ENCODE results near the gene NOL4L. TPM values are rescaled to one million over a fixed set of nuclear protein-coding genes. Genes with fewer than 3 reads are reported as not detected.

NOL4L gene
- polyA plus RNA-seq, 1 donor (not counting 4 experiments of a cell fraction or from before 2014, with no cell fraction given) = 1.0 TPM

DNA sequence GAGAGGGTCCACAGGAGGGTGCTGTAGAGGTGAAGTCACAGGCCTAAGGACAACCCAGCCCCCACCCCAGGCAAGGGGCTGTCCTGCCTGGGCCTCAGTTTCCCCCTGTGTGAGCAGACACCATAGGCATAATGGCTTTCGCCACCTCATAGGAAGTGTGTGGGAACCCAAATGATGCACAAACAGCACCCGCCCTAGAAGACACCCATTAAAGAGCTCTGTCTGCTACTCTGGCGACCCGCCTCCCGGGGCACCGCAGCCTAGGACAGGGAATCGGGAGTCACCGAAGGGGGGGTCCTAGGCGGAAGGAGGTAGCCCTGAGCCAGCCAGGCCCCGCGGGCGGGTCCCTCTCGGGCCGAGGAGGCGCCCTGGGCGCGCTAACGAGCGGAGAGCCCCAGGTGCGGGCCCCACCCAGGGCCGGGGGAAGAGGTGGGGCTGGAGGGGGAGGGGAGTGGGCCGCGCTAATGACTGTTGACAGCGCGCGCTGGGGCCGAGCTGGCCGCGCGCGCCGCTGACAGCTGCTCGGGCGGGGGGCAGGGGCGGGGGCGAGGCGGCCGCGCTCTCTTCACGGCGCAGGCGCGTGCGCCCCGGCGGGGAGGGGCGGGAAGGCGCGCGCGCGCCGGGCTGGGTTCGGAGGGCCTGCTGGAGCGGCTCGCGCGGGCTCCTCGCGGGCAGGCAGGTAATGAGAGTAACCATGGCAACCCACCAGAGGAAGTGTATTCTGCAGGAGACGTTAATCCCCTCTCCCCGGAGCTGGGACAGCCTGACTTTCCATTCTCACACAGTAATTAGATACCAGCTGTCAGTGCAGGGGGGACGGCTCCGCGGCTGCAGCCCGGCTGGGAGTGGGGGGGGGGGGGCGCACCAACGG, 48.9 kb downstream of the NOL4L start:
- no peaks in the 10 kb centered on the region for H3K36me3 ChIP-seq (ENCODE audit: control insufficient read depth in 2 of 2, extremely low read depth in 1 of 2, insufficient read depth in 2 of 2, low read length in 2 of 2)
- dilution Hi-C loops (cut with MboI; ENCODE audit: extremely low pct_ligation_motif_present, low sequenced_read_pairs) = no loop called here

DNA sequence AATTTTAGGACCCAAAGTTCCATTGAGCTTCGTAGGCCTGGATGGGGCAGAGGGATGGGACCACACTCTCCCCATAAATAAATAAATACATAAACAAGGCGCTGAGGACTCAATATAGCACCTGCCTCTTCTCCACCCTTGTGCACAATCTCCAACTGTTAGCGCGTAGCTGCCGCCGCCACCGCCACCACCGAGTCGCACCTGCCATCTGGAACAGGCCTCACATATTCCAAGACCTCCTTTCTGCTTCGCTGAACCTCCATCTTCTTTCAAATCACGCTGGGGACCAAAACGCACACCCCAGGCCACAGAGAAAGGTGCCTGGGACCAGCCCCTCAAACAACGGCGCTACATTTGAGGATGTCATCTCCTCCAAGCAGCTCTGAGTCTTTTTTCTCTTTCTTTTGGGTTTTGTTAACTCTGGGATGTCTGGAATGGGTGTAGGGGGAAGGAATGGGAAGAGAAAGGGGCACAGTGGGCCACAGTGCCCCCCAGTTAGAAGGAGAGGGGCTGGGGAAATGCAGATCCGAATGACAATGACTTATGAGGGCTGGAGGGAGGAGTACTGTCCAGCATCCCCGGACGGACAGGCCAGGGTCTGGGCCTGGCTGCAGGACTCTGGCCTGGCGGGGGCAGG, 49.7 kb downstream of the NOL4L start:
- H3K9ac ChIP-seq (ENCODE audit: control insufficient read depth, extremely low read depth, insufficient read depth, low read length) = no peak overlapping the region
- dilution Hi-C loops (cut with MboI; ENCODE audit: extremely low pct_ligation_motif_present, low sequenced_read_pairs) = no loop called here
- H3K9me3 ChIP-seq (ENCODE audit: control insufficient read depth, low read depth, low read length) = no peaks in the 10 kb centered on the region
- no peaks in the 10 kb centered on the region for H4K20me1 ChIP-seq (ENCODE audit: control insufficient read depth, extremely low read depth, insufficient read depth, low read length)
- no peaks in the 10 kb centered on the region for H3K9me1 ChIP-seq (ENCODE audit: control insufficient read depth, extremely low read depth, insufficient read depth, low read length)
- no peak overlapping the region for H3K4me2 ChIP-seq (ENCODE audit: control insufficient read depth, extremely low read depth, insufficient read depth, low read depth, low read length)
- no peak for TF ChIP-seq EZH2 (IDR thresholded peaks at IDR 0.05; ENCODE audit: low read length)
- TF ChIP-seq, protein P1, sequence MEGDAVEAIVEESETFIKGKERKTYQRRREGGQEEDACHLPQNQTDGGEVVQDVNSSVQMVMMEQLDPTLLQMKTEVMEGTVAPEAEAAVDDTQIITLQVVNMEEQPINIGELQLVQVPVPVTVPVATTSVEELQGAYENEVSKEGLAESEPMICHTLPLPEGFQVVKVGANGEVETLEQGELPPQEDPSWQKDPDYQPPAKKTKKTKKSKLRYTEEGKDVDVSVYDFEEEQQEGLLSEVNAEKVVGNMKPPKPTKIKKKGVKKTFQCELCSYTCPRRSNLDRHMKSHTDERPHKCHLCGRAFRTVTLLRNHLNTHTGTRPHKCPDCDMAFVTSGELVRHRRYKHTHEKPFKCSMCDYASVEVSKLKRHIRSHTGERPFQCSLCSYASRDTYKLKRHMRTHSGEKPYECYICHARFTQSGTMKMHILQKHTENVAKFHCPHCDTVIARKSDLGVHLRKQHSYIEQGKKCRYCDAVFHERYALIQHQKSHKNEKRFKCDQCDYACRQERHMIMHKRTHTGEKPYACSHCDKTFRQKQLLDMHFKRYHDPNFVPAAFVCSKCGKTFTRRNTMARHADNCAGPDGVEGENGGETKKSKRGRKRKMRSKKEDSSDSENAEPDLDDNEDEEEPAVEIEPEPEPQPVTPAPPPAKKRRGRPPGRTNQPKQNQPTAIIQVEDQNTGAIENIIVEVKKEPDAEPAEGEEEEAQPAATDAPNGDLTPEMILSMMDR (optimal IDR thresholded peaks at IDR 0.05 in 1 of 3, IDR thresholded peaks at IDR 0.05 in 1 of 3, conservative IDR thresholded peaks at IDR 0.05 in 1 of 3; ENCODE audit: extremely low read depth in 1 of 3, insufficient read depth in 2 of 3, low read length in 3 of 3) = no peak
- no peak overlapping the region for H2AFZ ChIP-seq (ENCODE audit: control insufficient read depth, low read length)
- DNase-seq (ENCODE audit: low read depth, low spot score) = no peak
- H3K27ac ChIP-seq (ENCODE audit: control insufficient read depth, insufficient read depth, low read length) = no peak overlapping the region
- peaks cover 15% of the 10 kb centered on the region for H3K4me1 ChIP-seq (ENCODE audit: control insufficient read depth, extremely low read depth, insufficient read depth, low read length)
- H3K4me3 ChIP-seq (ENCODE audit: control insufficient read depth in 2 of 3, extremely low read depth in 1 of 3, insufficient read depth in 2 of 3, low read depth in 1 of 3, low read length in 3 of 3) = no peak overlapping the region
- no peak for FAIRE-seq
- H3K36me3 ChIP-seq (ENCODE audit: control insufficient read depth in 2 of 2, extremely low read depth in 1 of 2, insufficient read depth in 2 of 2, low read length in 2 of 2) = no peaks in the 10 kb centered on the region
- no peaks in the 10 kb centered on the region for H3K79me2 ChIP-seq (ENCODE audit: control insufficient read depth, insufficient read depth, low read length)
- peaks cover 20% of the 10 kb centered on the region for H3K27me3 ChIP-seq (ENCODE audit: control insufficient read depth, extremely low read depth, insufficient read depth, low read length)

More for the DNA sequence above, 48.9 kb downstream of the NOL4L start:
- Histone ChIP-seq H3K4me3 (ENCODE audit: control insufficient read depth in 2 of 3, extremely low read depth in 1 of 3, insufficient read depth in 2 of 3, low read depth in 1 of 3, low read length in 3 of 3) (peak overlapping the region; percentile 18 to 45 (median 38)), H3K27me3 (ENCODE audit: control insufficient read depth, extremely low read depth, insufficient read depth, low read length) (peaks cover 20% of the 10 kb centered on the region), H4K20me1 (ENCODE audit: control insufficient read depth, extremely low read depth, insufficient read depth, low read length) (no peaks in the 10 kb centered on the region), H2AFZ (ENCODE audit: control insufficient read depth, low read length) (no peak overlapping the region), H3K4me2 (ENCODE audit: control insufficient read depth, extremely low read depth, insufficient read depth, low read depth, low read length) (peak overlapping the region; percentile 54), H3K79me2 (ENCODE audit: control insufficient read depth, insufficient read depth, low read length) (no peaks in the 10 kb centered on the region), H3K27ac (ENCODE audit: control insufficient read depth, insufficient read depth, low read length) (no peak overlapping the region), H3K9ac (ENCODE audit: control insufficient read depth, extremely low read depth, insufficient read depth, low read length) (no peak overlapping the region), H3K4me1 (ENCODE audit: control insufficient read depth, extremely low read depth, insufficient read depth, low read length) (peaks cover 15% of the 10 kb centered on the region), H3K9me3 (ENCODE audit: control insufficient read depth, low read depth, low read length) (no peaks in the 10 kb centered on the region), H3K9me1 (ENCODE audit: control insufficient read depth, extremely low read depth, insufficient read depth, low read length) (no peaks in the 10 kb centered on the region)
- DNase-seq (ENCODE audit: low read depth, low spot score) (no peak), FAIRE-seq (no peak)
- TF ChIP-seq EZH2 (IDR thresholded peaks at IDR 0.05; ENCODE audit: low read length) = no peak
- TF ChIP-seq, protein P1 (optimal IDR thresholded peaks at IDR 0.05 in 1 of 3, IDR thresholded peaks at IDR 0.05 in 1 of 3, conservative IDR thresholded peaks at IDR 0.05 in 1 of 3; ENCODE audit: extremely low read depth in 1 of 3, insufficient read depth in 2 of 3, low read length in 3 of 3) = no peak

Data from keratinocyte (primary cell).